GM10248 (cell line): Measurements from ENCODE around the gene MED26.

ENCODE experiments used
- CTCF ChIA-PET: fragments of 300-600 bp; sonication (Branson Sonifier 250); formaldehyde crosslinking; extraction: SDS; loops from one replicate; lab custom pipeline; 2021; ENCODE audit warnings: antibody characterized with exemption; lab: Yijun Ruan, JAX
- POLR2A ChIA-PET: fragments of 350-650 bp; sonication (Branson Sonifier 250); formaldehyde crosslinking; extraction: SDS; loops from one replicate; lab custom pipeline; 2020; ENCODE audit warnings: antibody characterized with exemption; lab: Yijun Ruan, JAX
- DNase-seq: peaks from one replicate; pipeline ENCODE4 v3.0.0; 2012; ENCODE audit errors: extremely low spot score
- TF ChIP-seq, protein P1 (sequence below): IDR thresholded peaks from 2 replicates; pipeline ENCODE4 v1.5.1; 2012; ENCODE audit warnings: mild to moderate bottlenecking, low read depth; ENCODE audit errors: extremely low read depth, missing control alignments, control extremely low read depth

The MED26 gene

DNA sequence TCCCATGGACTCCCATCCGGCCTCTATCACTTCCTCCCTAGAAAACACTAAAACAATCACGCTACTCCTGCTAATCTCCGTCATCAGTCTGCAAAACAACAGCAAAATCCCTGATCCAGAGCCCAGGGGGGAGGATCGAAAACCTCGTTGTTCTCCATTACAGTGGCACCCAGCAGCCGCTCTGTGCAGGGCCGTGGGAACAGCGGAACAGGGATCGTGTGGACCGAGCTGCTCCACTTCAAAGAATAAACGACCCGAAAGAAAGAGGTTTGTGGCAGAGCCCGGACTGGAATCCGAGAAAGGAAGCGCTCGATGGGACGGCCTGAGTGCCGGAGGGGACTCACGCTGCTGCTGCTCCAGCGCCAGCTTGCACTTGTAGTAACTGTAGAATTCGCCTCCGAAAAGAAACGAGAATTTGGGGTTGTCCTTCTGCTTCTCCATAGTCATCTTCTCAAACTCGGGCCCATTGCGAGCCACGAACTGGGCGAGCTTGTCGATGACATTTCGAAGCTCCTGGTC, 86.4 kb downstream of the MED26 start:
- TF ChIP-seq, protein P1, sequence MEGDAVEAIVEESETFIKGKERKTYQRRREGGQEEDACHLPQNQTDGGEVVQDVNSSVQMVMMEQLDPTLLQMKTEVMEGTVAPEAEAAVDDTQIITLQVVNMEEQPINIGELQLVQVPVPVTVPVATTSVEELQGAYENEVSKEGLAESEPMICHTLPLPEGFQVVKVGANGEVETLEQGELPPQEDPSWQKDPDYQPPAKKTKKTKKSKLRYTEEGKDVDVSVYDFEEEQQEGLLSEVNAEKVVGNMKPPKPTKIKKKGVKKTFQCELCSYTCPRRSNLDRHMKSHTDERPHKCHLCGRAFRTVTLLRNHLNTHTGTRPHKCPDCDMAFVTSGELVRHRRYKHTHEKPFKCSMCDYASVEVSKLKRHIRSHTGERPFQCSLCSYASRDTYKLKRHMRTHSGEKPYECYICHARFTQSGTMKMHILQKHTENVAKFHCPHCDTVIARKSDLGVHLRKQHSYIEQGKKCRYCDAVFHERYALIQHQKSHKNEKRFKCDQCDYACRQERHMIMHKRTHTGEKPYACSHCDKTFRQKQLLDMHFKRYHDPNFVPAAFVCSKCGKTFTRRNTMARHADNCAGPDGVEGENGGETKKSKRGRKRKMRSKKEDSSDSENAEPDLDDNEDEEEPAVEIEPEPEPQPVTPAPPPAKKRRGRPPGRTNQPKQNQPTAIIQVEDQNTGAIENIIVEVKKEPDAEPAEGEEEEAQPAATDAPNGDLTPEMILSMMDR = no peak
- CTCF ChIA-PET = interaction anchor here (1.9 kb wide), 1 partner anchor 15 kb away, joined by 4 read pairs; no protein-coding TSS in a partner anchor
- DNase-seq = no peak
- POLR2A ChIA-PET = no interaction called here

DNA sequence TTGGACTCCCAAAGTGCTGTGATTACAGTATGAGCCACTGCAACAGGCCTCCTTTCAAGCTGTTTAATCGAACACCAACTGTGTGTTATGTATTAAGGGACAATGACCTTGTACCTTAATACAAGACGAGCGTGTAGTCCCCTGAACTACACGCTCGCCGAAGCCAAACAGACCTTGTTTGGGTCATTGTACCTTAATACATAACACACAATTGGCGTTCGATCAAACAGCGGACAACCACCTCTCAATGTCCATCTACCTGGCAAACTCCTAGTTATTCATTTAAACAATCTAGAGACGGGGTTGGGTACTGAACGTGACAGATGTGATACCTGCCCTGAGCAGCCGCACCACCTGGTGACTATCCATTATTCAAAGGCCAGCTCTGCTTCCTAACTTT, 87.1 kb downstream of the MED26 start:
- ChIA-PET CTCF (interaction anchor here (1.9 kb wide), 1 partner anchor 15 kb away, joined by 4 read pairs; no protein-coding TSS in a partner anchor), POLR2A (interaction anchor here (0.6 kb wide), 1 partner anchor 18 kb away, joined by 3 read pairs; no protein-coding TSS in a partner anchor)
- no peak for DNase-seq
- TF ChIP-seq, protein P1 = no peak

DNA sequence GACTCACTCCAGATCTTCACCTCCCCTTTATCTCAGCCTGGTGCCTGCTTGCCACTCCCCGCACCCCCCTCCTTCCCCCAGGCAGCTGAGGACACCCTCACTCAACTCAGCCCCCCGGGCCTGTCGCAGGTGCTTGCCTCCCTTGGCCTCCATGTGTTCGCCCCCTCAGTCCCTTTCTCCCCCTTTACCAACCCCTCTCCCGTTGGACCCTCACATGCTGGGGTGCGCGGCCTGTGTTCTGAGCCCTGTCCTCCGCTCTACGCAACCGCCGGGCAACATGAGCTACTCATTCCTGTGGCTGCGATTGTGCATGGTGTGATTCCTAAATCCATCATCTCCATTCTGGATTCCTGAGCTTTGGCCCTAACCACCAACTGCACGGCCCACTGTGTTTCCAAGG, 90.9 kb downstream of the MED26 start:
- POLR2A ChIA-PET = no interaction called here
- CTCF ChIA-PET = interaction anchor here (1.4 kb wide), 1 partner anchor 9 kb away, joined by 5 read pairs; no protein-coding TSS in a partner anchor
- no peak for DNase-seq
- TF ChIP-seq, protein P1 = no peak

DNA sequence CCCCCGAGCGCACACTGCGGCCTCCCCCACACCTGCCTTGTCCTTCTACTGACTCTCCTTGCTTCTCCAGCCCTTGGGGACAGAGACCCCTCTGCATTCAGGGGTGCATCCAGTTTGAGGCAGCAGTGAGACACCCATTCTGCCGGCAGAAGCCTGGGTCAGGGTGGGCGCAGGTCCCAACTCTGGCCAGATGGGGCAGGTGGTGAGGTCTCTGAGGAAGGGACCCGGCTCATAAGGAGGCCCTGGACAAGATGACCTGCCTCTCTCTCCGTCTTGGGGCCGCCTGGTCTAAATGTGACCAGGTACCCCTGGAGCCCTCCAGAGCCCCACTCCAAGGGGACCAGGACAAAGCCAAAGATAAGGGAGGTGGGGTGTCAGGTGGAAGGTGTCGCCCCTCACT, 91.9 kb downstream of the MED26 start:
- CTCF ChIA-PET = interaction anchor here (1.4 kb wide), 1 partner anchor 9 kb away, joined by 4 read pairs; no protein-coding TSS in a partner anchor
- DNase-seq = no peak
- TF ChIP-seq, protein P1 = no peak
- POLR2A ChIA-PET = no interaction called here

DNA sequence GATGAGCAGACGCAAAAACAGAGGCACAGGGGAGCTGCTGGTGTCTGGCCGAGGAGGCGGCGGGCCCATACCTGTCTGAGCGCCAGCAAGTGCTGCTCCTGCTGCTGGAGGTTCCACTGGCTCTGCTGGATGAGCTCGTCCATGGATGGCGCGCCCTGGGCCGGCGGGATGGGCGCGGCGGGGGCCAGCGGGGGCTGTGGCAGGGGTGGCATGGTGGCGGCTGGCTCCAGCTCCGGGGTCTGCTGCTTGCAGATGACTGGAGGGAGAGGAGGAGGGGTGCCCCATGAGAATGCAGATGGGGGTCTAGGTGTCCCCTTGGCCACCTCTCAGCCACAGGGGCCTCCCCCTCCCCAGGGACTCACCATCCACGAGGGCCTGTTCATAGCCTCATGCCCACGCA, 92.6 kb downstream of the MED26 start:
- no peak for DNase-seq
- TF ChIP-seq, protein P1 = no peak
- ChIA-PET CTCF (interaction anchor here (1.4 kb wide), 1 partner anchor 8 kb away, joined by 4 read pairs; no protein-coding TSS in a partner anchor), POLR2A (no interaction called here)

DNA sequence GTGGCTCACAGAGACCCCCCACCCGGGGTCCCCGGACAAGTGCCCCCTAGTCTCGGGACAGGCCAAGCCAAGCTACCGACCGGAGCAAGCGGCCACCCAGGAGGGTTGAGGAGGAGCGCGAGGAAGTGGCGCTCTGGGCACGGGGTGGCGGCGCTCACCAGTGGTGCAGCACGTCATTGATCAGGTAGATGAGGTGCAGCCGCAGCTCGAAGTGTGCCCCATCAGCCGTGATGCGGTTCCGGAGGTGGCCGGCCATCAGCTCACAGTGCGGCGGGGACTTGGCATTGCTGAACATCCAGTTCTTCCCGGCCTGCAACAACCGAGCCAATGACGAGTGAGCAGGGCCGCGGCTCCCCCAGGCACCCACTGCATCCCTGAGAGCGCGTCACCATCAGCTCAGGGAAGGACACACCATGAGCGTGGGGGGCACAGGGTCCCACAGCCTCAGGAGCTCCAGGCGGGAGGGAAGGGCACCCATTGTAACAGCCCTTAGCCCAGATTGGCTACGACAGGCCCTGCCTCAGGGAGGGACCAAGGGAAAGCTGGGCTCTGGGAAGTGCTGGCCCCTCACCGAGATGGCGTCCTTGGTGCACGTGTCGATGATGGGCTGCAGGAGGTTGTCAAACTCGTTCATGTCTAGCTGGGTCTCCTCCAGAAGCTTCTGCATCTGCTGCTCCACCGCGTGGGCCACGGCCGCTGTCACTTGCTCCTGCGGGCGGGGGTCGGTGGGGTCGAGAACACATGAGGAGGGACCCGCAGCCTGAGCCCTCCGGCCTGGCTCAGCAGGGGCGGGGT, 95.4 kb downstream of the MED26 start:
- TF ChIP-seq, protein P1 = no peak
- CTCF ChIA-PET = no interaction called here
- no peak for DNase-seq
- POLR2A ChIA-PET = interaction anchor here (0.5 to 1.0 kb wide), 2 partner anchors 18 to 84 kb away, joined by 3 to 5 read pairs; no protein-coding TSS in a partner anchor
